GM04504 (cell line): ENCODE data around the gene FILIP1.
A peak's percentile ranks its signal among the peaks of the same experiment; 100 is the strongest.

Experiments
- DNase-seq: peaks from one replicate; pipeline ENCODE4 v3.0.0-alpha.2; 2012; ENCODE audit warnings: low read depth

FILIP1 gene

DNA sequence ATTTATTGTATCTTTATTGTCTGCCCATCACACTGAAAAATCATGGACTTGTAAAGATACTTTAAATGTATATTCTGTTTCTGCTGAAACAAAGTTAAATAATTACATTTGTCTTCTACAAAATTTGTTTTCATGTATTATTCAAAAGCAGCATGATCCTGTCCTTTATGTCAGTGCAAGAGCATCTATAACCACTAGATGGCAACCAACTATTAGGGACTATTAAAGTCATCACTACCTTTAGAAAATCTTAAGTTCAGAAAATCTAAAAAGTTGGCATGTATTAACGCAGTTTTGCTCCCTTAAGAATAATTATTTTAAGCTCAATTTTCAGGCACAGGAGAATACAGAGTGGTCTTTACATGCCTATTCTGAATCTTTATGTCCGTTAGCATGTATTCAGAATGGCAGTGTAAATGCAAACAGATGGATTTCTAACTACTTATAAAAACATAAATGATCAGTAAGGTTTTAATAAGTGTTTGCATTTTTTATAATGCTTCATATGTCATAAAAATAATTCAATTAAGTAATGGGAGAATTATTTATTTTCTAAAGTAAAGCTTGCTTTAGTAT lies 226.8 kb downstream of the FILIP1 start:
- DNase-seq = no peak

- DNase-seq = no peak
These were observed 230.2 kb downstream of the FILIP1 start for GRCh38 chr6:75263401-75263750.

- no peak for DNase-seq
These were observed 230.7 kb downstream of the FILIP1 start for GRCh38 chr6:75262716-75263400.

GRCh38 chr6:75261299-75261698 lies 232.3 kb downstream of the FILIP1 start:
- DNase-seq = no peak

GRCh38 chr6:75257343-75258087 lies 236.1 kb downstream of the FILIP1 start:
- no peak for DNase-seq

GRCh38 chr6:75250552-75250951 lies 243.0 kb downstream of the FILIP1 start:
- no peak for DNase-seq

- DNase-seq = no peak
These were observed 243.8 kb downstream of the FILIP1 start for GRCh38 chr6:75249837-75250236.

DNA sequence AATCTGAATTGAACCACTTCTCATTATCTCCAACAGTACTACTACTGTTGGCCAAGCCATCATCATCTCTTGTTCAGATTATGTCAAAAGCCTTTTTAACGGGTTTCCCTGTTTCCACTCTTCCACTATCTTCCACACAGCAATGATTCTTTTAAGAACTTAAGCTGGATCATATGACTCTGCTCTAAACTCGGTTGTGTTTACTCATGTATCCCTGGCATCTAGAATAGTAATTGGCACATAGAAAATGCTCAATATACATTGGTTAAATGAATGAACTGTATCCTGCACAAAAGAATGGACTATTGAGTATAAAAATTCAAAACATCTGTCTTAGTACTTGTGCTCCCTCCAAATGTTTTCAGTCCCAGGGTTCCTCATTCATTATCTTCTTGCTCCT lies 247.2 kb downstream of the FILIP1 start:
- no peak for DNase-seq

DNA sequence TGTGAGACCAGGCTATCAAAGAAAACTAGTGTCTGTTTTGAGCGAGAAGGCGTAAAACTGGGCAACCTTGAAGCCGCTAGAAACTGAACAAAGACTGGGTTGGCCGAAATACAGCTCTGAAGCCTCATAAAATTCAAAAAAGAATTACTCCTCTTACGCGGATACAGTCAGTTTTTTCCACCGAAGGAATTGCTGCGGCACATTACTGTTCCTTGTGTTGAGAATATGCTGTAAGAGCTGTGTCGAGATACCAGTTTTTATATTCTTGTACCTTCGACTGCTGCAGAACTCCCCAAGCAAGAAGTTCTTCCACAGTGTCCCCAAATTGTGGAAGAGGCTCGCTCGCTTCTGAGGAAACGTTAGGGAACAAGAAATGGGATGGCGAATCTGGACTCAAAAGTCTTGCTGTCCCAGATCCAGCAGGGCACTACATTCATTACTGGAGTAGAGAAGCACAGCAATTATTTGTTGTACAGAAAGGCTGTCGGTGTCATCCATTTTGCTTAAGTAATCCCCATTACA lies 249.5 kb downstream of the FILIP1 start:
- DNase-seq = no peak

DNA sequence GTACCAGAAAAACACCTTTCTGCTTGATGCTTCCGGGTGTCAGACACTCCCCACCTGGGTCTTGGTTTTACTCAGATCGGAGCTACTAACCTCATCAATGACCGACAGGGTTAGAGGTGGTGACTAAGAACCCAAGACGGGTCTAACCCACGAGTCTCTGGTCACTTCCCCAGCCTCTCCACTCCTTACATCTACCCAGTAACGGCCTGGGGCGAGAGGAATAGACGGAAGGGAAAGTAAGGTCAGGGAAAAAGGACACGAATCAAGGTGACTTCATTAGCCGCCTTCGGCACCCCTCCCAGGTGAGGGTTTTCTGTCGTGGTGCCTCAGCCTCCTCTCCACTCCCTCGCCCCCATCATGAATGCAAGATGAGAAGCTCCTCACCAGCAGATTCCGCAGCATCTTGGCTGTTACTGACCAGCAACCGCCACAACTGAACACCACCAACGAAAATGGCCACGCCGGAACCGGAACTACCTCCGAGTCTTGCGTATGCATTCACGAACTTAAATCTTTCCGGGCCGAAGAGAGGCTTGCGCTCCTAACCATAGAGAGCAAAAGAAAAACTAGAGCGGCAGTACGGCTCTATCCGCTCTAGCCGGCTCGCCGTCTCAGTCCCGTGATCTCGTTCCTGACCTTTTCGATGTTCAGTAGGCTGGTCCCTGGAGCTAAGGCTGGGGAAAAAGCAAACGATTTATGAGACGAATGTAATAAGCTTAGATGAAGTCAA lies 250.1 kb downstream of the FILIP1 start, which contains the start of gene COX7A2:
Gene COX7A2 (minus strand): TSS at position 469 of the 730 bp plus-strand sequence. CDS start 67 bp downstream, at position 402.
- DNase-seq = peak; percentile 92
